Panc1 (cell line): ENCODE measurements around the gene ORC3.

Experiments
- POLR2AphosphoS5 ChIP-seq: IDR thresholded peaks from 2 replicates; pipeline ENCODE4 v1.6.1; 2012; ENCODE audit warnings: mild to moderate bottlenecking, low read depth, low read length, moderate library complexity
- TF ChIP-seq, protein P1 (sequence below): fragments of 450-650 bp; IDR thresholded peaks from 2 replicates; pipeline ENCODE4 v1.5.1; 2017; ENCODE audit warnings: mild to moderate bottlenecking

DNA sequence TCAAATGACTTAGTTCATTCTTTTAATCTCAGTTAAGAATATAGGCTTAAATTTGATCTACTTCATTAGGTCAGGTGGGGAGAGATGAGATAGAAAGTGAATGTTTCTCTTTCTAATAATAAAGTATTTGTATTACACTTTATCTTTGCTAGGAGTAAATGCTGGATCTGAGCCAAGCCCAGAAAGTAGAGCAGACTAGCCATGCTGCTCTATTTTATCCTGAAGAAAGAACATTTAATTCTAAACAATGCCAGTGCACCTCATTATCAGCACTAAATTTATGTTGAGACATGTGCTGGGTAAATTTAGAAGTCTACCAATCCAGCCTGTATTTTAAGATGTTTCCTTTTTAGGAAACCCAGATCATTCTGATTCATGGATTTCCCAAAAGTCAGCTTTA, 68.6 kb downstream of the ORC3 start:
- no peak for TF ChIP-seq POLR2AphosphoS5
- TF ChIP-seq, protein P1, sequence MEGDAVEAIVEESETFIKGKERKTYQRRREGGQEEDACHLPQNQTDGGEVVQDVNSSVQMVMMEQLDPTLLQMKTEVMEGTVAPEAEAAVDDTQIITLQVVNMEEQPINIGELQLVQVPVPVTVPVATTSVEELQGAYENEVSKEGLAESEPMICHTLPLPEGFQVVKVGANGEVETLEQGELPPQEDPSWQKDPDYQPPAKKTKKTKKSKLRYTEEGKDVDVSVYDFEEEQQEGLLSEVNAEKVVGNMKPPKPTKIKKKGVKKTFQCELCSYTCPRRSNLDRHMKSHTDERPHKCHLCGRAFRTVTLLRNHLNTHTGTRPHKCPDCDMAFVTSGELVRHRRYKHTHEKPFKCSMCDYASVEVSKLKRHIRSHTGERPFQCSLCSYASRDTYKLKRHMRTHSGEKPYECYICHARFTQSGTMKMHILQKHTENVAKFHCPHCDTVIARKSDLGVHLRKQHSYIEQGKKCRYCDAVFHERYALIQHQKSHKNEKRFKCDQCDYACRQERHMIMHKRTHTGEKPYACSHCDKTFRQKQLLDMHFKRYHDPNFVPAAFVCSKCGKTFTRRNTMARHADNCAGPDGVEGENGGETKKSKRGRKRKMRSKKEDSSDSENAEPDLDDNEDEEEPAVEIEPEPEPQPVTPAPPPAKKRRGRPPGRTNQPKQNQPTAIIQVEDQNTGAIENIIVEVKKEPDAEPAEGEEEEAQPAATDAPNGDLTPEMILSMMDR = no peak
